Activated T-helper 1 cell treated with anti-CD3 and anti-CD28 coated beads, Interleukin-12 subunit alpha, Interleukin-12 subunit beta, Interleukin-2, Interleukin-4 antibody, amounts not matched to agents 30 ng/mL and 10 ng/mL and 1 ng/mL, durations not matched to agents 14 hours and 24 hours and 36 hours (primary cell): ENCODE data around the gene APOL4. TPM values are rescaled to one million over a fixed set of nuclear protein-coding genes. Genes with fewer than 3 reads are reported as not detected.

Source experiments
- total RNA-seq: library from RNA; stranded (reverse); gene quantifications from 2 replicates; pipeline ENCODE4 v1.2.3, GENCODE V29; 2022

The APOL4 gene
- total RNA-seq, 1 donor from 2014 or later = 0.18 TPM

Other genes with a start within 250 kb of the APOL4 start
- 3.7 and 3.8 TPM in 2 replicates for gene RBFOX2, start 173.0 kb downstream of the APOL4 start, total RNA-seq
- gene APOL3, start 41.1 kb downstream of the APOL4 start, total RNA-seq = 52.4 and 53.5 TPM in 2 replicates
- 54.4 and 62.2 TPM in 2 replicates for gene APOL2, start 37.7 kb upstream of the APOL4 start, total RNA-seq
- 36.7 and 37.1 TPM in 2 replicates for gene APOL1, start 51.3 kb upstream of the APOL4 start, total RNA-seq
- 618 and 639 TPM in 2 replicates for gene MYH9, start 186.2 kb upstream of the APOL4 start, total RNA-seq